HG02642 (cell line): ENCODE results near the gene TEDDM1.

ENCODE experiments used
- ATAC-seq: cut with Tn5 transposase; IDR thresholded peaks from one replicate; pipeline ENCODE4 v1.9.1; 2021; ENCODE audit warnings: mild to moderate bottlenecking; ENCODE audit not compliant: unreplicated experiment, poor library complexity

TEDDM1 gene

GRCh38 chr1:182408435-182409075, 8.1 kb upstream of the TEDDM1 start:
- ATAC-seq = no peak

DNA sequence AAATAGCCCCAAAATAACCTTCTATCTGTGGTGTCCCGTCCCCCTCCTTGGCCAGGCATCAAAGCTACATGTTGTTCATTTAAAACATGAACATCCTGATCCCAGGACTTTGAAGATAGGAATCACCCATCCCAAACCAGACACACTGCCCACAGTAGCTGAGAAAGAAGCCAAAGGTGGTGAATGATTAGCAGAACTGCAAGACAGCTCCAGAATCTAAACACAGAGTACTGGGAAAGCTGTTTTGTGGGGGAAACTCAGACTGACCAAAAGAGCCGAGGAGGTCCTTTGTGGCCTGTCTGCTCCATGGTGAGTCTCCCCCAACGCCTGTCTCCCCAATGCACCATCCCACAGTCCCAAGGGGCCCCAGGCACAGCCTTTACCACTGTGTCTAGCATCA, 7.3 kb upstream of the TEDDM1 start:
- no peak for ATAC-seq

- ATAC-seq = no peak
Measured at GRCh38 chr1:182406012-182406411, 5.5 kb upstream of the TEDDM1 start.

GRCh38 chr1:182405578-182405977, 5.1 kb upstream of the TEDDM1 start:
- ATAC-seq = no peak

GRCh38 chr1:182404781-182405180, 4.3 kb upstream of the TEDDM1 start:
- no peak for ATAC-seq

DNA sequence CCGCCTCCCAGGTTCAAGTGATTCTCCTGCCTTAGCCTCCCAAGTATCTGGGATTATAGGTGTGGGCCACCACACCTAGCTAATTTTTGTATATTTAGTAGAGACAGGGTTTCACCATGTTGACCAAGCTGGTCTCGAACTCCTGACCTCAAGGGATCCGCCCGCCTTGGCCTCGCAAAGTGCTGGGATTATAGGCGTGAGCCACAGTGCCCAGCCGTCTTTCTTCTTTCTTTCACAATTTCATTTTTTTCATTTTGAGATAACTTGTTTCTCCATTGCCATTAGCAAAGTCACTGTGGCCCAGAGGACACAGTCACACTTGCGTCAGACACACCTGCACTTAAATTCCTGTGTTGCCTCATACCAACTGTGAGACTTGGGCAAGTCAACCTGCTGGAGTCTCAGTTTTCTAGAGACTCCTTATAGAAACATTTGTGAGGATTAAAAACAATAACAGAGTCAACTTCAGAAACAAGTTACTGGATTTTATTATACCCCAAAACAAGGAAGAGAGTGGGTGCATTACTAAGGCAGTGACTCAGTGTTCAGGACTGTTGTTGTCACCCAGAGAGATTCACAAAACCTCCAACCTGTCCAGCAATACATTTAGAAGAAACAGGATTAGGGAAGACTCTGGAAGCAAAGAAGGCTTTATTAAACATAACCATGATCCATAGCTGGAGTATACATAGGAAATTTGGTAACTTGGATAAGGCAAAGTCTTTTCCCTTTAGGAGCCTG, 2.6 kb downstream of the TEDDM1 start:
- no peak for ATAC-seq

GRCh38 chr1:182395906-182396305, 4.6 kb downstream of the TEDDM1 start:
- no peak for ATAC-seq

- ATAC-seq = no peak
Measured at GRCh38 chr1:182394055-182394775, 6.3 kb downstream of the TEDDM1 start.

DNA sequence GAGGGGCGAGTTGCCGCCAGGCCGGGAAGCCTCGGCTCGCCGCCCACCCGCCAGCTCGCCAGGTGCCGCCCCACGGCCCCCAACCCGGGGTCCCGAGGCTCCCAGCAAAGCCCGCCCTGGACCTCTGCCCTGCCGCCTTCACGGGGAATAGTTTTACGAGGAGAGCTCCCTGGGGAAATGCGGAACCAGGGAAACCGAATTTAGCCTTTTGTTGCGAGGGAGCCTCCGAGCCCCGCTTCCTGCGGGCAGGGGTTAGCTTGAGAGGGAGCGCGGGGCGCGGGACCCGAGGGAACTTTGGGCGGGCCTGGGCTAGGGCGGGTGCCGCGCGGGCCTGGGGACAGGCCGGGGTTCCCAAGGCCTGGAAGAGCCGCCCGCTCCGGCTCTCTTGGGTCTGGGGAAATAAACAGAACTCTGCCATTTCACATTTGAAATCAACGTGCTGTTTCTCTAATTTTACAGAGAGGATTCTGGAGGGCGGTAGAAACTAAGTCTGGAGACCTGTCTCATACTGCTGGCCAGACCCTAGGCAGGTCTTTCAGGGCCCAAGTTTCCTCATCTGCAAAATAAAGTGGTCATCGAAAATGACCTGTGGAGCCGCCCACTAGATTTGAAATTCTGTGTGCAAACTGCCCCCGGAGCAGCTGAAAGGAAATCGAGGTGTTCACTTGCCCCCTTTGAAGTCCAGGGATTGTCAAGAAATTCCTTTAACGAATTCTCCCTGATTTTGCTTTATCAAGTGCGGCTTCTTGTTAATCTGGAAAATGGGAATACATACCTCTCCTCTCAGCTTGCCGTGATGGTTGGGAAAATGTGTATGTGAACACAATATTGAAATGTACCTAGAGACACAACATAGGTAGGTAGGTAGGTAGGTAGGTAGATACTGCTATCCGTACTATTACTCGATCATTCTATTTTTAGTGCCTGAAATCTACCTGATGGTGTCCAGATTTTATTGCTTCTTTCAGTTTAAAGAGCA, 8.1 kb downstream of the TEDDM1 start:
- peak; percentile 13 for ATAC-seq

- ATAC-seq = peak; percentile 78
Measured at GRCh38 chr1:182391362-182392049, 9.0 kb downstream of the TEDDM1 start, which contains the start of gene GLUL. GLUL (minus strand) TSS chr1:182391790; CDS start chr1:182388737, 3,053 bp downstream.

DNA sequence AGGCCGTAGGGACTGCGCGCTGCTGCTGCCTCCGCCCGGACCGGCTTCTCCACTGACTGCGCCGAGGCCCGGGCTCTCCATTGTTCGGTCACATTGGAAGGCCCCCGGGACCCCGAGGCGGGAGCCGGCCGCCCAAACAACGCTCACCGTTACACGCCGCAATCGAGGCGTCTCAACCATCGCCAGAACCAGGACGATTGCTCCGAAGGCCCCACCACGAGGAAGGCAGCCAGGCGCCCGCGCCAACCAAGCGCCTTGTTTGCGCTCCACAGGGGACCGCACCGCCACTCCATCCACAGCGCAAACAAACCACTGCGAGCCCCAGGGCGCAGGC, 9.5 kb downstream of the TEDDM1 start:
- ATAC-seq = peak; percentile 9

DNA sequence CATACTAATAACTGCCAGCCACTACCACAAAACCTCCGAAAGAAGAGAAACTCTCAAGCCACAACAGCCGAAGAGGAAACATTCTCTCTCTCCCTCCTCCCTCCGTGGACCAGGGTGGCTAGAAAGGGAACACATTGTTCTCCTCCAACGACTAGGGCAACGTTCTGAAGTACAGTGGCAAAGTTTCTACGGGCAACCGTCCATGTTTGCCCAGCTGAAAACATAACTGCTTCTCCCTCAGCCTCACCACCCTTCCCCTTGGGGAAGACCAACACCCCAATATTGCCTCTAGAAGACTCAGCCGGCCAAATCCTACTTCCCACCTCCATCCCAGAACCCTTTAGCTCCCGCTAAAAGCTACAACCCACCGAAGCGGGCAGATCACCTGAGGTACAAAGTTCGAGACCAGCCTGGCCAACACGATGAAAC, 10.8 kb downstream of the TEDDM1 start:
- ATAC-seq = no peak

DNA sequence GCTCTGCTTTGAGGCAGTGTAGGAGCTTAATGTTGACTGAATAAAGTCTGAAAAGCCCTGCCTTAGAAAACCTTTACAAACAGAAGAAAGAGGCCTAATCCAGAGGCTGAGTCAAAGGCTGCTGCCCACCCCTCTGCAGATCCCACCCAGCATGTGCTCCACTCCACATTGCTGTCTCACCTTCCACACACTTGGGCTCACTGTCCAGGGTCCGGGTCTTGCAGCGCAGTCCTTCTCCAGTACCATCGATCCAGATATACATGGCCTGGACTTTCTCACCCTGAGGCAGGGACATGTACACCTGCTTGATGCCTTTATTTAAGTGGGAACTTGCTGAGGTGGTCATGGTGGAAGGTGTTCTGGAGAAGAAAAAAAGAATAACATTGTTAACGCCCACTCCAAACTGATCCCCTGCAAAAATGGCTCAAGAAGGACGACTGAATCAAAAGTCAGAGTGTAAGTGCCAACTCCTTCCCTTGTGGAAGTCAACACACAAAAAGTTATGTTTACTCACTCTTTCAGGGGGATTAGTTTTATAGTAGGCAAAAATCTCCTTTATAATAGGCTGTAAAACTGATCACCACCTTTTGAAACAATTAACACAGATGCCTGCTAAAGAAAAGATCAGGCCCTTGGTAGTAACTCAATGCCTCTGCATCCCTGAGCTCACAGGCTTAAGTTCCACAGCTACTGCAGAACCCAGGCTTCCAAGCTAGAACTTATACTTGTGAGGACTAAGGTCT, 11.9 kb downstream of the TEDDM1 start:
- ATAC-seq = no peak

DNA sequence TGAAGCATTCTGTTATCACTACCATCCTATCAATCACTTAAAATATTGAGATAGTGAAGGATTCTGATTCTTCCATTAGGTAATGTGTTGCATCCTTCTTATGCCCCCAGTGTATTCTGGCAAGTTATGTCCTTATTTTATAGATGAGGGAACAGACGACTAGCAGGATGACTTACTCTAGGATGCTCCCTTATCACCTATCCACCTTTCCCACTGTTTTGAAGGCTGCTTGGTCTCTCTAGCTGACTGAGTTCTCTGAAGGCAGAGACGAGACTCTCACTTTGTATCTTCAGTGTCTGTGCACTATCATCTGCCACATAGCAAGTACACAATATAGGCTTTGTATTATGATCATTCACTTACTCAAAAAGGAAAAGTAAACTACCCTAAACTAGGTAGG, 12.9 kb downstream of the TEDDM1 start:
- ATAC-seq = no peak

DNA sequence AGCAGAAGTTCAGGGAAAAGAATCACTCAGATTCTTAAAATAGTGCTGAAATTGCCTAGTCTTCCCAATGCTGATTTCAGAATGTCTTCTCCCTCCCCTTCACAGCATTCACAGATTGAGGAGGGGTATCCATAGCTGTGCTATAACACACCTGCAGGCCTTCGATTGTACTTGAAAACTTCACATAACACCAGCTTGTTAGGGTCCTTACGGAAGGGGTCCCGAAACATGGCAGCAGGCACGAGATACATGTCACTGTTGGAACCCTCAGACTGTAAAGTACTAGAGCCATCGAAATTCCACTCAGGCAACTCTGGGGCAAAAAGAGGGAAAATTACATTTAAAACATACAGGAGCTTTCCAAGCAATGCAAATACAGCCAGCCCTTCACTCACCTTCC, 13.5 kb downstream of the TEDDM1 start:
- ATAC-seq = no peak

- no peak for ATAC-seq
Measured at GRCh38 chr1:182385885-182386853, 14.3 kb downstream of the TEDDM1 start.

DNA sequence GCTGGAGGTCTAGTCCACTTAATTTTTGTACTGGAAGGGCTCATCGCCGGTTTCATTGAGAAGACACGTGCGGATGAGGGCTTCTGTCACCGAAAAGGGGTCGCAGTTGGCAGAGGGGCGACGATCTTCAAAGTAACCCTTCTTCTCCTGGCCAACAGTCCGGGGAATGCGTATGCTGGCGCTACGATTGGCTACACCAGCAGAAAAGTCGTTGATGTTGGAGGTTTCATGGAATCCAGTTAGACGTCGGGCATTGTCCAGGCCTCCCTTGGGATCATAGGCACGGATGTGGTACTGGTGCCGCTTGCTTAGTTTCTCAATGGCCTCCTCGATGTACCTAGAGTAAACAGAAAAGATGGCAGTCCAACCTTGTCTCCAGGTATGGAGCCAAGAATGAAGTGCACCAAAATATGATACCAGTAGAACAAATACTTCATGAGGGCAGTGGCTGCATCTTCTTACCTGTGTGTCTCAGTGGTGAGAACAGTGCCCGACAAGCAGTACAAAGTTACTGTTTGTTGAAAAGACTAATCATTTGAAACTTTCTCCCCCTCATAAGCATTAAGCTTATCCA, 16.0 kb downstream of the TEDDM1 start:
- ATAC-seq = no peak

DNA sequence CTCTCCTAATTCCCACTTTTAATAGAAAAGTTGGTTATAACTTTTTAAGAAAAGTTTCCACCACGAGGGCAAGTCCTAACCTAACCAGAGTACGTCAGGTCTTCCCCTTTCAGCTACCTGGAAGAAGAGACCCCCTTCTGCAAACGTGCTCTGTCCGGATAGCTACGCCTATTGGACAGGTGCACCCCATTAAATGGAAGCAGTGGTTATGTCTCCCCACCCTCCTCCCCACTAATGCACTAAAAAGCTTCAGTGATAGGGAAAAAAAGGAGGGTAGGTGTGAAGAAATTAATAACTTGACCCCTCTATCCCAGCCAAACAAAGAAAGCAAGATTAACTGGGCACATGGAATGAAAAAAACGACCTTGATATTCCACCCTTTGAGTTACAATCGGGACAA, 16.5 kb downstream of the TEDDM1 start:
- no peak for ATAC-seq
